H9 (cell line): ENCODE measurements around the gene PLA2G15. TPM values are rescaled to one million over a fixed set of nuclear protein-coding genes. Genes with fewer than 3 reads are reported as not detected.

Experiments used
- DNase-seq: peaks from one replicate; pipeline ENCODE4 v3.0.0-alpha.2; 2017
- H2AFZ ChIP-seq: one replicate; pipeline ENCODE4 v1.6.1; 2013; ENCODE audit warnings: mild to moderate bottlenecking, low read length, control low read depth, moderate library complexity
- H2AK5ac ChIP-seq: 2 replicates; pipeline ENCODE4 v1.6.1; 2013; ENCODE audit warnings: low read length, control low read depth, mixed read lengths; ENCODE audit not compliant: insufficient read length
- H2BK120ac ChIP-seq: one replicate; pipeline ENCODE4 v1.6.1; 2013; ENCODE audit warnings: low read depth, mild to moderate bottlenecking, low read length, control low read depth, inconsistent platforms; ENCODE audit not compliant: poor library complexity, severe bottlenecking
- H2BK12ac ChIP-seq: 2 replicates; pipeline ENCODE4 v1.6.1; 2013; ENCODE audit warnings: low read length, control low read depth, mixed read lengths, low read depth; ENCODE audit not compliant: insufficient read length
- H2BK15ac ChIP-seq: 2 replicates; pipeline ENCODE4 v1.6.1; 2013; ENCODE audit warnings: low read depth, low read length, control low read depth
- H2BK20ac ChIP-seq: one replicate; pipeline ENCODE4 v1.6.1; 2013; ENCODE audit warnings: low read depth, mild to moderate bottlenecking, low read length, control low read depth, inconsistent platforms; ENCODE audit not compliant: poor library complexity, severe bottlenecking
- H2BK5ac ChIP-seq: 2 replicates; pipeline ENCODE4 v1.6.1; 2013; ENCODE audit warnings: low read length, control low read depth, mixed read lengths; ENCODE audit not compliant: insufficient read length
- H3K14ac ChIP-seq: 2 replicates; pipeline ENCODE4 v1.6.1; 2013; ENCODE audit warnings: low read length, control low read depth; ENCODE audit not compliant: insufficient read depth
- H3K18ac ChIP-seq: 2 replicates; pipeline ENCODE4 v1.6.1; 2013; ENCODE audit warnings: low read depth, mild to moderate bottlenecking, mixed read lengths, low read length, control low read depth; ENCODE audit not compliant: insufficient read length
- H3K23ac ChIP-seq: 2 replicates; pipeline ENCODE4 v1.6.1; 2013; ENCODE audit warnings: low read length, control low read depth, mixed read lengths, low read depth; ENCODE audit not compliant: insufficient read length
- H3K23me2 ChIP-seq: 2 replicates; pipeline ENCODE4 v1.6.1; 2013; ENCODE audit warnings: low read depth, mild to moderate bottlenecking, mixed read lengths, low read length, control low read depth; ENCODE audit not compliant: insufficient read length, poor library complexity, severe bottlenecking
- H3K27ac ChIP-seq: 2 replicates; pipeline ENCODE4 v1.5.1; 2013; ENCODE audit warnings: low read length, control low read depth, mixed read lengths, low read depth; ENCODE audit not compliant: insufficient read length
- H3K27me3 ChIP-seq: 2 replicates; pipeline ENCODE4 v1.6.1; 2013; ENCODE audit warnings: low read length, control low read depth, inconsistent platforms; ENCODE audit not compliant: insufficient read depth
- H3K4ac ChIP-seq: 2 replicates; pipeline ENCODE4 v1.6.1; 2013; ENCODE audit warnings: low read depth, mild to moderate bottlenecking, control low read depth, inconsistent platforms, low read length, moderate library complexity
- H3K4me1 ChIP-seq: 2 replicates; pipeline ENCODE4 v1.6.1; 2013; ENCODE audit warnings: low read length, control low read depth, inconsistent platforms; ENCODE audit not compliant: insufficient read depth
- H3K4me2 ChIP-seq: 2 replicates; pipeline ENCODE4 v1.6.1; 2013; ENCODE audit warnings: low read length, control low read depth, mixed read lengths; ENCODE audit not compliant: insufficient read length, insufficient read depth
- H3K56ac ChIP-seq: 2 replicates; pipeline ENCODE4 v1.6.1; 2013; ENCODE audit warnings: low read depth, mild to moderate bottlenecking, mixed read lengths, low read length, control low read depth; ENCODE audit not compliant: insufficient read length
- H3K79me1 ChIP-seq: 2 replicates; pipeline ENCODE4 v1.6.1; 2013; ENCODE audit warnings: low read depth, mild to moderate bottlenecking, moderate library complexity, low read length, control low read depth, inconsistent platforms; ENCODE audit not compliant: insufficient read depth, poor library complexity, severe bottlenecking
- H3K79me2 ChIP-seq: 2 replicates; pipeline ENCODE4 v1.6.1; 2013; ENCODE audit warnings: low read length, control low read depth, inconsistent platforms; ENCODE audit not compliant: insufficient read depth
- H3K9ac ChIP-seq: 2 replicates; pipeline ENCODE4 v1.6.1; 2013; ENCODE audit warnings: low read length, control low read depth, mixed read lengths; ENCODE audit not compliant: insufficient read length; ENCODE audit errors: extremely low read depth
- H3K9me3 ChIP-seq: one replicate; pipeline ENCODE4 v1.6.1; 2013; ENCODE audit warnings: low read depth, low read length, inconsistent platforms; ENCODE audit not compliant: control insufficient read depth
- H3T11ph ChIP-seq: one replicate; pipeline ENCODE4 v1.6.1; 2013; ENCODE audit warnings: mild to moderate bottlenecking, low read length, control low read depth, inconsistent platforms
- H4K20me1 ChIP-seq: one replicate; pipeline ENCODE4 v1.6.1; 2013; ENCODE audit not compliant: control insufficient read depth, insufficient read length, insufficient read depth
- H4K5ac ChIP-seq: 2 replicates; pipeline ENCODE4 v1.6.1; 2013; ENCODE audit warnings: low read depth, mild to moderate bottlenecking, mixed read lengths, low read length, control low read depth; ENCODE audit not compliant: insufficient read length
- H4K8ac ChIP-seq: replicated peaks from 2 replicates; pipeline ENCODE4 v1.6.1; 2013; ENCODE audit warnings: low read length, control low read depth, mixed read lengths, low read depth; ENCODE audit not compliant: insufficient read length
- H4K91ac ChIP-seq: 2 replicates; pipeline ENCODE4 v1.6.1; 2013; ENCODE audit warnings: low read depth, mild to moderate bottlenecking, moderate library complexity, mixed read lengths, low read length, control low read depth; ENCODE audit not compliant: insufficient read length
- H3K27ac Mint-ChIP-seq, 3 experiments: 2 replicates in 2 of 3; 3 replicates in 1 of 3; pipeline ENCODE4 v1.8.0; 2020 to 2021; ENCODE audit warnings: mixed read lengths in 3 of 3, mild to moderate bottlenecking in 1 of 3, moderate library complexity in 1 of 3
- H3K27me3 Mint-ChIP-seq: 2 replicates; pipeline ENCODE4 v1.8.0; 2021; ENCODE audit warnings: low read depth, mild to moderate bottlenecking, moderate library complexity, mixed read lengths
- H3K36me3 Mint-ChIP-seq, 3 experiments: 2 replicates in 2 of 3; 3 replicates in 1 of 3; pipeline ENCODE4 v1.8.0; 2020 to 2021; ENCODE audit warnings: low read depth in 3 of 3, mixed read lengths in 3 of 3; ENCODE audit not compliant: insufficient read depth in 1 of 3
- H3K4me1 Mint-ChIP-seq, 2 experiments: 2 replicates each; pipeline ENCODE4 v1.8.0; 2020; ENCODE audit warnings: mixed read lengths in 2 of 2
- H3K4me3 Mint-ChIP-seq, 2 experiments: 2 replicates in 1 of 2; 3 replicates in 1 of 2; pipeline ENCODE4 v1.8.0; 2020 to 2021; ENCODE audit warnings: mild to moderate bottlenecking in 2 of 2, mixed read lengths in 2 of 2, moderate library complexity in 1 of 2
- H3K9me3 Mint-ChIP-seq, 2 experiments: 2 replicates in 1 of 2; 3 replicates in 1 of 2; pipeline ENCODE4 v1.8.0; 2020; ENCODE audit warnings: mild to moderate bottlenecking in 2 of 2, mixed read lengths in 2 of 2, moderate library complexity in 1 of 2
- CTCF ChIP-seq: fragments of 200-600 bp; sonication (generic); conservative IDR thresholded peaks from 3 replicates; pipeline ENCODE4 v1.8.0; 2021; ENCODE audit warnings: antibody characterized with exemption, mild to moderate bottlenecking
- WGBS: extraction: QIAGEN DNeasy Blood & Tissue Kit; methylation state at CpG from one replicate; pipeline ENCODE4 v1.1.7; 2013; ENCODE audit warnings: missing lambda C conversion rate, low lambda C conversion rate, mixed read lengths; ENCODE audit not compliant: insufficient read length; ENCODE audit errors: extremely low coverage; 5-methylcytosine and 5-hydroxymethylcytosine counted together
- total RNA-seq: library from RNA; stranded (reverse); gene quantifications from 2 replicates; pipeline ENCODE4 v1.2.1, GENCODE V29; 2021

PLA2G15 gene
- total RNA-seq, 1 experiment from 2014 or later = 11.0 TPM

GRCh38 chr16:68215302-68215701 is 29.9 kb upstream of the PLA2G15 start:
- Histone ChIP-seq H3K4me1 (no peaks in the 10 kb centered on the region), H3K9me3 (no peaks in the 10 kb centered on the region), H3K23me2 (no peaks in the 10 kb centered on the region), H2BK15ac (no peak overlapping the region), H4K8ac (no peak overlapping the region), H3K56ac (no peak overlapping the region), H3K27ac (no peak overlapping the region), H3K27me3 (no peaks in the 10 kb centered on the region), H3K14ac (no peak overlapping the region), H3K79me2 (no peaks in the 10 kb centered on the region), H2AK5ac (no peak overlapping the region), H4K91ac (no peak overlapping the region), H3K4ac (no peak overlapping the region), H4K20me1 (no peaks in the 10 kb centered on the region), H3T11ph (no peak overlapping the region), H3K4me2 (no peak overlapping the region), H2AFZ (no peak overlapping the region), H2BK5ac (no peak overlapping the region), H2BK120ac (no peak overlapping the region), H2BK20ac (no peak overlapping the region), H4K5ac (no peak overlapping the region), H2BK12ac (no peak overlapping the region), H3K18ac (no peak overlapping the region), H3K79me1 (no peaks in the 10 kb centered on the region), H3K23ac (no peak overlapping the region), H3K9ac (no peak overlapping the region)
- DNase-seq = no peak
- Mint-ChIP-seq H3K27ac (no peak overlapping the region; a peak in 1 of 7 replicates), H3K27me3 (no peaks in the 10 kb centered on the region), H3K36me3 (peaks cover 0 to 3% (median 0%) of the 10 kb centered on the region in 3 experiments; a peak in 2 of 7 replicates), H3K9me3 (no peaks in the 10 kb centered on the region), H3K4me3 (no peak overlapping the region), H3K4me1 (peaks cover 3 to 5% of the 10 kb centered on the region in 2 experiments; a peak in 3 of 4 replicates)
- no peak for TF ChIP-seq CTCF
- 100% methylated on average over 1 of the region's 1 CpG for WGBS
